CD14-positive monocyte (primary cell): ENCODE data around the gene EPHA3. TPM values are rescaled to one million over a fixed set of nuclear protein-coding genes. Genes with fewer than 3 reads are reported as not detected.

ENCODE experiments used
- DNase-seq, 3 donors: peaks; one replicate each; pipeline ENCODE4 v3.0.0-alpha.2; 2011 to 2022
- H2AFZ ChIP-seq: 2 replicates; pipeline ENCODE4 v1.6.0; 2012; ENCODE audit warnings: mild to moderate bottlenecking, low read depth, low read length, inconsistent platforms; ENCODE audit not compliant: insufficient read depth, poor library complexity, severe bottlenecking
- H3K27ac ChIP-seq, 2 donors: 1 replicate in 1 of 2; 2 replicates in 1 of 2; pipeline ENCODE4 v1.5.1; 2012 to 2013; ENCODE audit warnings: low read length in 2 of 2, control low read depth in 1 of 2, inconsistent platforms in 1 of 2, low read depth in 1 of 2, mild to moderate bottlenecking in 1 of 2
- H3K27me3 ChIP-seq, 2 donors: one replicate each; pipeline versions ENCODE4 v1.6.0 to v1.6.1; 2011 to 2013; ENCODE audit warnings: low read length in 2 of 2; ENCODE audit not compliant: control insufficient read depth in 2 of 2, insufficient read depth in 2 of 2
- H3K36me3 ChIP-seq, 2 donors: replicated peaks in 1 of 2; 1 replicate in 1 of 2; 2 replicates in 1 of 2; pipeline versions ENCODE4 v1.5.1 to v1.6.1; 2012 to 2013; ENCODE audit warnings: low read length in 2 of 2, control low read depth in 1 of 2, inconsistent platforms in 1 of 2, mild to moderate bottlenecking in 1 of 2; ENCODE audit not compliant: insufficient read depth in 2 of 2, control insufficient read depth in 1 of 2
- H3K4me1 ChIP-seq, 2 donors: 1 replicate in 1 of 2; 2 replicates in 1 of 2; pipeline versions ENCODE4 v1.5.1 to v1.6.1; 2012 to 2013; ENCODE audit warnings: low read length in 2 of 2, control low read depth in 1 of 2, inconsistent platforms in 1 of 2, mild to moderate bottlenecking in 1 of 2, moderate library complexity in 1 of 2; ENCODE audit not compliant: insufficient read depth in 2 of 2, control insufficient read depth in 1 of 2
- H3K4me2 ChIP-seq: replicated peaks from 2 replicates; pipeline ENCODE3; 2012; ENCODE audit warnings: low read length, moderate library complexity, mild to moderate bottlenecking; ENCODE audit not compliant: poor library complexity, severe bottlenecking; ENCODE audit errors: extremely low read depth
- H3K4me3 ChIP-seq, 3 experiments: fragments of 200-600 bp in 1 of 3; sonication (generic) in 1 of 3; replicated peaks in 1 of 3; 1 replicate in 2 of 3; 2 replicates in 1 of 3; pipeline ENCODE4 v1.5.1; 2011 to 2013; ENCODE audit warnings: low read length in 3 of 3, mild to moderate bottlenecking in 3 of 3, control low read depth in 2 of 3, low read depth in 2 of 3, inconsistent platforms in 1 of 3, moderate library complexity in 1 of 3
- H3K79me2 ChIP-seq: 2 replicates; pipeline ENCODE4 v1.6.0; 2012; ENCODE audit warnings: mild to moderate bottlenecking, control low read depth, inconsistent platforms, low read length, moderate library complexity; ENCODE audit not compliant: insufficient read depth
- H3K9ac ChIP-seq: 2 replicates; pipeline ENCODE4 v1.6.0; 2017; ENCODE audit warnings: low read length, mild to moderate bottlenecking; ENCODE audit not compliant: insufficient read depth, poor library complexity, severe bottlenecking
- H3K9me3 ChIP-seq, 2 donors: replicated peaks in 1 of 2; 1 replicate in 1 of 2; 2 replicates in 1 of 2; pipeline versions ENCODE4 v1.5.1 to v1.6.1; 2012 to 2013; ENCODE audit warnings: low read length in 2 of 2, control low read depth in 1 of 2; ENCODE audit not compliant: control insufficient read depth in 1 of 2, insufficient read depth in 1 of 2
- H4K20me1 ChIP-seq: 2 replicates; pipeline ENCODE4 v1.6.0; 2012; ENCODE audit warnings: mild to moderate bottlenecking, low read length, control low read depth, moderate library complexity; ENCODE audit not compliant: insufficient read depth
- H3K27ac Mint-ChIP-seq, 7 donors: one replicate each; pipeline ENCODE4 v1.8.0; 2020; ENCODE audit warnings: mild to moderate bottlenecking in 7 of 7, mixed read lengths in 7 of 7, moderate library complexity in 6 of 7, inconsistent platforms in 2 of 7
- H3K27me3 Mint-ChIP-seq, 3 donors: one replicate each; pipeline ENCODE4 v1.8.0; 2021 to 2022; ENCODE audit warnings: low read depth in 3 of 3, mild to moderate bottlenecking in 3 of 3, mixed read lengths in 3 of 3, moderate library complexity in 3 of 3, inconsistent platforms in 1 of 3
- H3K36me3 Mint-ChIP-seq, 2 donors: one replicate each; pipeline ENCODE4 v1.8.0; 2020; ENCODE audit warnings: mixed read lengths in 2 of 2, inconsistent platforms in 1 of 2, mild to moderate bottlenecking in 1 of 2
- H3K4me1 Mint-ChIP-seq: one replicate; pipeline ENCODE4 v1.8.0; 2020; ENCODE audit warnings: mild to moderate bottlenecking, mixed read lengths
- H3K4me3 Mint-ChIP-seq, 2 donors: one replicate each; pipeline ENCODE4 v1.8.0; 2020; ENCODE audit warnings: mild to moderate bottlenecking in 2 of 2, mixed read lengths in 2 of 2, moderate library complexity in 1 of 2
- H3K9me3 Mint-ChIP-seq, 7 donors: one replicate each; pipeline ENCODE4 v1.8.0; 2020 to 2022; ENCODE audit warnings: mixed read lengths in 7 of 7, mild to moderate bottlenecking in 6 of 7, moderate library complexity in 6 of 7, inconsistent platforms in 2 of 7
- CTCF ChIP-seq: fragments of 200-600 bp; IDR thresholded peaks from one replicate; pipeline ENCODE4 v1.8.0; 2022; ENCODE audit warnings: antibody characterized with exemption, mild to moderate bottlenecking
- WGBS: methylation state at CpG from one replicate; pipeline ENCODE4 v1.1.5; 2013; ENCODE audit warnings: missing lambda C conversion rate; ENCODE audit not compliant: insufficient coverage; 5-methylcytosine and 5-hydroxymethylcytosine counted together
- intact Hi-C, 2 donors: fragments of 100-400 bp; cut with micrococcal nuclease; formaldehyde crosslinking; loops; one replicate each; pipeline versions ENCODE4 v1.15.0 to v1.15.1; 2023
- polyA plus RNA-seq, 3 donors: library from polyadenylated mRNA; depleted of rRNA in 1 of 3; unstranded in 2 of 3; stranded (reverse) in 1 of 3; fragments of 300-500 nt in 2 of 3; fragments of >200 nt in 1 of 3; fragmentation: Illumina TruSeq in 2 of 3; gene quantifications; 1 replicate in 2 of 3; 2 replicates in 1 of 3; pipeline ENCODE4 v1.2.3, GENCODE V29; 2012 to 2021

Gene EPHA3
- polyA plus RNA-seq, 3 donors, result not detected

- Mint-ChIP-seq H3K27ac (no peak overlapping the region), H3K4me3 (no peak overlapping the region), H3K4me1 (no peaks in the 10 kb centered on the region), H3K27me3 (peaks cover 0 to 1% (median 0%) of the 10 kb centered on the region in 3 donors), H3K9me3 (peaks cover 0 to 7% (median 4%) of the 10 kb centered on the region in 7 donors), H3K36me3 (no peaks in the 10 kb centered on the region)
- H3K27ac ChIP-seq, result no peak overlapping the region
- no peaks in the 10 kb centered on the region for H3K9me3 ChIP-seq
- no peaks in the 10 kb centered on the region for H3K4me1 ChIP-seq
- H4K20me1 ChIP-seq, result no peaks in the 10 kb centered on the region
- WGBS, result no CpG with 5 or more reads among the region's 2 CpGs
- no peaks in the 10 kb centered on the region for H3K79me2 ChIP-seq
- no peak overlapping the region for H3K4me3 ChIP-seq
- H3K9ac ChIP-seq, result no peak overlapping the region
- DNase-seq, result no peak
- no peak overlapping the region for H3K4me2 ChIP-seq
- H2AFZ ChIP-seq, result no peak overlapping the region
- no peaks in the 10 kb centered on the region for H3K27me3 ChIP-seq
- no peaks in the 10 kb centered on the region for H3K36me3 ChIP-seq
- intact Hi-C loops, result no loop called here
- no peak for TF ChIP-seq CTCF
Observed at GRCh38 chr3:89216016-89216739, 108.8 kb downstream of the EPHA3 start.

GRCh38 chr3:89217148-89217685 is 109.8 kb downstream of the EPHA3 start:
- H3K27ac ChIP-seq, result no peak overlapping the region
- no peak overlapping the region for H3K4me3 ChIP-seq
- H2AFZ ChIP-seq, result no peak overlapping the region
- H3K4me2 ChIP-seq, result no peak overlapping the region
- no peaks in the 10 kb centered on the region for H4K20me1 ChIP-seq
- H3K9me3 ChIP-seq, result no peaks in the 10 kb centered on the region
- intact Hi-C loops, result no loop called here
- no peak for TF ChIP-seq CTCF
- peaks cover 1 to 6% (median 4%) of the 10 kb centered on the region in 7 donors for H3K9me3 Mint-ChIP-seq
- 90% methylated on average over 2 of the region's 6 CpGs for WGBS
- no peaks in the 10 kb centered on the region for H3K79me2 ChIP-seq
- H3K36me3 ChIP-seq, result no peaks in the 10 kb centered on the region
- no peak overlapping the region for H3K27ac Mint-ChIP-seq
- H3K4me3 Mint-ChIP-seq, result no peak overlapping the region
- H3K36me3 Mint-ChIP-seq, result no peaks in the 10 kb centered on the region
- no peaks in the 10 kb centered on the region for H3K4me1 ChIP-seq
- no peaks in the 10 kb centered on the region for H3K4me1 Mint-ChIP-seq
- DNase-seq, result no peak
- H3K27me3 ChIP-seq, result no peaks in the 10 kb centered on the region
- no peaks in the 10 kb centered on the region for H3K27me3 Mint-ChIP-seq
- no peak overlapping the region for H3K9ac ChIP-seq
